Cortex of kidney (tissue), 1 donor: Measurements from ENCODE around the gene CBX6.
"Not testable (repeated sequence)": the region's sequence is repeated elsewhere in the genome, so short reads cannot be mapped to it uniquely, and the experiment has no call there.

ENCODE experiments used
- DNase-seq: peaks from one replicate; lab custom pipeline; 2025; lab: John Stamatoyannopoulos, UW

The CBX6 gene

DNA sequence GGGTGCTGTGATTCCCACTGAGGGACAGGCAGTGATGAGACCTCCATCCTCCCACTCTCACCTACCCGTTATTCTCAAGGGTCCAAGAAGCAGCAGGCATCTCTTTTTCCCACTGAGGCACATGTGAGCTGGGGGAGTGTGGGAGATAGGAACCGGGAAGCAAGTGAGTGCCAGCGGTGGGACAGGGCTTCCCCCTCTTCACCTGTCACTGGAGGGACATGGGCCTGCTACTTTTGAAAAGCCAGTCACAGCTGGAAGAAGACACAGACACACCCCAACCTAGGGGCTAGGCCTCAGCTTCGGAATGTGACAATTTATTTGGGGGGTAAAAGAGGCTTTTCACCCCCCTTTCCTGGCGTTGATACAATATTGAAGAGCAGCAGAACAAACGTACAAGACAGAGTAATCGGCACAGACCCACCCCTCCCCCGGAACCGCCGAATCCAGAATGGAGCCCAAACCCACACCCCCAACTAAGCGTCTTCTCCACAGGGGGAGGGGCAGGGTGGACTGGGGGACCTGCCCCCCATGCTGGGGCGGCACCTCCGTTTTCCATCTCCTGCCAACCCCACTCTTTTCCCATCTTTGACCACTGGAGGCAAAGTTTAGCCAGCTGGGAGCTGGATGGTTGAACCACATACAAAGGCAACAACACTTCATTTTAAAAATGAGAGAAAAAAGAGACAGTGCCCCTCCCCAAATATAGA lies 10.7 kb downstream of the CBX6 start:
- DNase-seq, result no peak

DNA sequence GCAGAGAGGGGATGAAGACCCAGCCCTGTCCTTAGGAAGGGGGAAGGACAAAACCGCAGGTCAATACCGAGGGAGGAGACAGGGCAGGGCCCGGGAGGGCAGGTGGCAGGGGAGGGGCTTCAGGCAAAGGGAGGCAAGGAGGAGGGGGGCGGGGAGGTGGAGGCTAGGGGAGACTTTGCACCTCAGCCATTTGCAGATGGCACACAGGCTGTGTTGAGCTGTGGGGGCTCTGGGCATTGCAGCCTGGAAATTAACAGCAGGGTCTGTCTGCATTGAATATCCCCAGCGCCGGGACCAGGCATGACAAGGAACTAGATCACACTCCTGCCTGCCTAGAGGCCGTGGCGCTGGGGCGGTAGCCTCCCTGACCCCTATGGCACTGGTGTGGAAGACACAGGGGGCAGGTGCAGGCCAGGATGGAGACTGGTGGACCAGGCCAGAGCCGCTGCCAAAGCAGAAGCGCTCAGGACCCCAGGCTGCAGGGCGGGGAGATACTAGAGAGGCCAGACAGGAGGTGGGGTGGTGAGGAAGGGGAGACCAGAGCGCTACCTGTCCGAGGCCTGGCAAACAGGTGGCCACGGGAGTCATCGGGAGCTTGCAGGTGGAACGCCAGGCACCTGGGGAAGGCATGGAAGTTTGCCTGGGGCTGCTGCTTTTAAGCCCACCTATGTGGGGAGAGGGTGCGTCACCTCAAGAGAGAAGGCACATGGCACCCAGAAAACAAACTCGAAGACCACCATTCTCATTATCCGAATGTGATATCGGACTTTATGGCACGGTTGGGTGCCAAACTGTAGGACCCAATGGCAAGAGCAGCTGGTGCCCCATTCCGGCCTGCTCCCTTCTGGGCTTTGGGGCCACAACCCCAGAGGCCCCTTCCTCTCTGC lies 11.5 kb downstream of the CBX6 start:
- no peak for DNase-seq

DNA sequence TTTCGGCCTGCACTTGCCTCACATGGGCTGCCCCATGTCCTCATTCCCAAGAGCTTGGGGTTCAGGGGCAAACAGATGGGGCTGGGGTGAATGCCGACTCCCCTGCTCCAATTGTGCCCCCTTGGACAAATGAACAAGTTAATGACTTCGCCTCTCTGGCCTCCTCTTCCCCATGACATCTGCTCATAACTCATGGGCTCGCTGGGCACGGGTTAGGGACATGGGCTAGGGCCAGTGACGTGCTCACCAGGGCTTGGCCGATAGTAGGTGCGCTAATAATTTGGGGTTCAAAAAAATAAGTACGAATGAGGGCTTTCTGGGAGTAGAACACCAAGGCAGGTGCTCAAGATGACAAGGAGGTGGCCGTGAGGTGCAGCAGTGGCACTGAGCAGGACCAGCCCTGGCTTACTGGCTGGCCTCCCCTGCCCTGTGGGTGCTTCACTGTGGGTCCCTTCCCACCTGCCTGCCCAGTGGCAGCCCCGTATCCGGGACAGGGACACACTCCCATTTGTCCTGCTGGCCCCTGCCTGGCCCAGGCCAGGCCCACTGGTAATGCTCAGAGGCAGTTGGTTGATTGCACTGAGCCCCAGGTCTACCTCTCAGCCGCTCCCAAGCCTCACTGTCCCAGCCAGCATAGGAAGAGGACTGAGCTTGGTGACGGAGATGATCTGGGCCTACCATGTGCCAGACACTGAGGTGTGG lies 12.3 kb downstream of the CBX6 start:
- DNase-seq, result no peak

DNA sequence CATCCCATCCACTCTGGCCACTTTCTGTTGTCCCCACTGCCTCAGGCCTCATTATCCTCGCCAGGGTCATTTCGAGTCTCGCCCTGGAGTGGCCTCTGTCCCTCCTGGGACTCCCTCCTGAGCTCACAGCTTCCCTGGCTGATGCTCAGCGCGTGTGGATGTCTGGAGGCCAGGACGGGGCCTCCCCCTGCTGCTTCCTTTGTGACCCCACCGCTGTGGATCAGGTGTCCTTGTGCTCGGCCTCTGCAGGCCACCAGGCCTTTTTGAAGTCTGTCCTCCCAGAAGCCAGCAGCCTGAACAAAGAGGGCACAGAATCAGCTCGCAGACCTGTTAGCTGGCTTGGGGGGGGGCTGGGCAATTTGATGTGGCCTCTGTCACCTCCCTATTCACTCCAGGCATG lies 13.5 kb downstream of the CBX6 start:
- DNase-seq, result no peak

DNA sequence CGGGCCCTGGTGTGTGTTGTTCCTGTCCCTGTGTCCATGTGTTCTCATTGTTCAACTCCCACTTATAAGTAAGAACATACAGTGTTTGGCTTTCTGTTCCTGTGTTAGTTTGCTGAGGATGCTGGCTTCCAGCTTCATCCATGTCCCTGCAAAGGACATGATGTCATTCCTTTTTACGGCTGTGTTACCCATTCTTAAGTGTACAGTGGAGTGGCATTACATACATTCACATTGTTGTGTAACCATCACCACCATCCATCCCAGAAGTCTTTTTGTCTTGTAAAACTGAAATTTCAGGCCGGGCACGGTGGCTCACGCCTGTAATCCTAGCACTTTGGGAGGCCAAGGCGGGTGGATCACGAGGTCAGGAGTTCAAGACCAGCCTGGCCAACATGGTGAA lies 17.5 kb downstream of the CBX6 start:
- DNase-seq, result not testable (repeated sequence)

DNA sequence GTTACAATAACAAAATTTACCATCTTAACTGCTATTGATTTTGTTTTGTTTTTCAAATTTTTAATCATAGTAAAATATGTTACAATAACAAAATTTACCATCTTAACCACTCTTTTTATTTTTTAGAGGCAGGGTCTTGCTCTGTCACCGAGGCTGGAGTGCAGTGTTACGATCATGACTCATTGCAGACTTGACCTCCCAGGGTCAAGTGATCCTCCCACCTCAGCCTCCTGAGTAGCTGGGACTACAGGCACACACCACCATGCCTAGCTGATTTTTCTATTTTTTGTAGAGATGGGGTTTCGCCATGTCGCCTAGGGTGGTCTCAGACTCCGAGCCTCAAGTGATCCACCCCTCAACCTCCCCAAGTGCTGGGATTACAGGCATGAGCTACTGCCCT lies 18.1 kb downstream of the CBX6 start:
- not testable (repeated sequence) for DNase-seq

DNA sequence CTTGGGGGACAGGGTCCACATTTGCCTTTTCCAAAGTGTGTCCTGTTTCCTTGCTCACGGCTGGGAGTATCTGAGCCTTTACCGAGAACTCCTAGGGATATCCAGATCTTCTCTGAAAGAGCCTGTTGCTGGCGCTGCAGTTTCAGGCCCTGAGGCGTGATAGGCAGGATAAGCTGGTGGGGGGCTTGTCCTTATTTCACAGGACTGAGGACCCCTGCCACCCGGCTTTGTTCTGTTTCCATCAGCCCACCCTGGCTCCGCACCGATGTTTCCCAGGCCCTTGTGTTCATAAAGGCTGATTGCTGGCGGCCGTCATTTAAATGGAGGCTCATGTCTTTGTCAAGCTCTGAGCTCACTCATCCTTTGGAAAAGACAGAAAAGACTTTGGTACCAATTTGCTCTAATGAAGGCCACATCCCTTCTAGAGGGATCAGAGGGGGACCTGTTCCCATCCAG lies 18.8 kb downstream of the CBX6 start:
- no peak for DNase-seq

DNA sequence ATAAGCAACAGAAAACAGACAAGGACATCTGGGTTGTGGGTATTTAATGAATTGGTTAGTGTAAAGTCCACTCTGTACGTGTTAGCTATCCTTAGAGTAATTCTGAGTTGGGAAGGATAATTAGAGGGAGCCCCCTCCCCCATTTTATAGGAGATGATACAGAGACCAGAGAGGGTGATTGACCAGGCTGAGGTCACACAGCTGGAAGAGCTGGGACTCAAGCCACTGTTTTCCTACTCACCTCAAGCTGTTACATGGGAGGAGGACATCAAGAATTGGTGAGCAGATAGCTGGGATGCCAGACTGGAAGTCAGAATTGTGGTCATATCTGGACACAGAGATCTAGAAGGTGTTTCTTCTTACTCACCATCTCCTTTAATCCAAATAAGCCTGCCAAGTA lies 19.5 kb downstream of the CBX6 start:
- no peak for DNase-seq

DNA sequence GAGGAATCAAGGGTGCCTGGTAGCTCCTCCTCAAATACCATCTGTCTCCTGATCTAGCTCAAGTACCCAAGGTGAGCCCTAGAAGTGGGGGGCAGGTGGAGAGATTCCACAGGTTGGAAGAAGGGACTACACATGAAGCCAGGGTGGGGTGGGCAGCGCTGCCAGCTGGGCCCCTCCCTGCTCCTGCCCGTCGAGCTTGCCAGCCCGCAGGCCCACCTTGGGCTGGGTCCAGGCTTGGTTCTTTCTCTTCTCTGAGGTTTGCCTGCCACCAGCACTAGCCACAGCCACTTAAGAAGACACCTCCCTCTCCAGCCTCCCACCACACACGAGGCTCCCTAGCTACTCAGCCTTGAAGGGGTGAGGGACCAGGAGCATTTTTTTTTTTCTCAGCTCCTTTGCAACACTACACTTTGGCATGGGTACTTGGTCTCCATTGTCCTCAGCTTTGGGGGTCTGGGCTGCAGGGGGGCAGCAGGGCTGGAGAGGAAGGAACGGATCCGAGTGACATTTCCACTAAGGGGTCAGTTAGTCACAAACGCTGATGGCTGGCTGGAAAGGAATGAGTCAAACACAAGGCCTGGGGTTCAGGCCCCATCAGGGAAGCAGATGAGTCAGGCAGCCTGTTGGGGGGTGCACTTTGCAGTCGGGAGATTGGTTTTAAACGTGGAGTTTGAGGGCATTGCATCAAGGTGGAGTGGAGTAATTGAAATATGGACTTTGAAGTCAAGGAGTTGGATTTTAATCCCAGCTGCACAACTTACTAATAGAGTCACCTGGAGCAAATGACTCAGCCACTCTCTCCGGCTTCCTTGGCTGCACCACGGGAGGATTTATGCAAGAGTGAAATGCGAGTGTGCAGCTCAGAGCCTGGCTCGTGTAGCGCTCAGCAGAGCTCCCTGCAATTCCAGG lies 20.8 kb downstream of the CBX6 start:
- no peak for DNase-seq

DNA sequence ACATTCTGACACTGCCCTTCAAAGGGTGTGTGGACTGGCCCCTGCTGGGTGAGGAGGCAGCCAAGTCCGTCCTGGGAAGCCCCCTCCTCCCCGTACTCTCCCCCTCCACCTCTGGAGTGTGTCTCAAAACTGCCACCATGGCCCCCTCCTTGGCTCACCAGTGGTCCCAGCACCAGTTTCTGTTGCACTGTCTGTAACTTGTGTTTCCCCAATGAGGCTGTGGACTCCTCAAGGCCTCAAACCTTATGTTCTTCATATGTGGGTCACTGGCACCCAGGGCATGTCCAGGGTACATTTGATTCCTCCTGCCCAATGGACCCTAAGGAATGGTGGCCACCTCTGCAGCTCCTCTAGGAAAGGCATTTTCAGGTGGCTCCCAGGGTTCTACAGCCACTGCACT lies 21.6 kb downstream of the CBX6 start:
- DNase-seq, result no peak

DNA sequence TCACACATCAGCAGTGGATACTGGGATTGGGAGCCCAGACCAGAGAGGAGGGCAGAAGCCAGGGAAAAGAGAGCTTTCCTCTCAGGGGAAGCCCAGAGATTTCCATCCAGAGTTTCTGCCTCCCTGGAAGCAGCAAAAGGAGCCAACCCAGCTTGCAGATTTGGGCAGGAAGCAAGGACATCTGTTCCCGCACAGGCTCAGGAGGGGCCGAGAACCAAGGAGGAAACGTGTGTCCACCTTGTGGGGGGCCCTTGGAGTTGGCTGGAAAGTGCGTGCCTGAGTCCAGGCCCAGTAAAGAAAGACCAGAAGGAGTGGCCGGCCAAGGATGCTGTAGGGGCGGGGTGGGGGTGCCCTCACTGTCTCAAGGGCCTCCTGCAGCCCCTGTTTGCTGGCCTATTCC lies 22.2 kb downstream of the CBX6 start:
- no peak for DNase-seq

DNA sequence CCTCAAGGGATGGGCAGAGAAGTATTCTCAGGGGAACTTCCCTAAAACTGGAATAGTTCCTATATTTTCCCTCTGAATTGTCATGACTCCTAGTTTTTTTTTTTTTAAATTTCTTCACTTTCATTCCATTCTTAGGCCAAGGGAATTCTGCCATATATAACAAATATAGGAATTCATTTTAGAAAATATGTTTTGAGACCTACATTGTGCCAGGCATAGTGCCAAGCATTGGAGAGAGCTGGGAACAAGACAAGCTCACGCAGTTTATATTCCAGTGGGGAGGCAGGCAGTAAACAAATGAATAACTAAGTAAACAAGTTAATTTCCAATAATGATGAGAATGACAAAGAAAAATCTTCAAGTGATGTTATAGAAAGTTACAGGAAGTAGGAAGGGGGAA lies 25.6 kb downstream of the CBX6 start:
- no peak for DNase-seq

DNA sequence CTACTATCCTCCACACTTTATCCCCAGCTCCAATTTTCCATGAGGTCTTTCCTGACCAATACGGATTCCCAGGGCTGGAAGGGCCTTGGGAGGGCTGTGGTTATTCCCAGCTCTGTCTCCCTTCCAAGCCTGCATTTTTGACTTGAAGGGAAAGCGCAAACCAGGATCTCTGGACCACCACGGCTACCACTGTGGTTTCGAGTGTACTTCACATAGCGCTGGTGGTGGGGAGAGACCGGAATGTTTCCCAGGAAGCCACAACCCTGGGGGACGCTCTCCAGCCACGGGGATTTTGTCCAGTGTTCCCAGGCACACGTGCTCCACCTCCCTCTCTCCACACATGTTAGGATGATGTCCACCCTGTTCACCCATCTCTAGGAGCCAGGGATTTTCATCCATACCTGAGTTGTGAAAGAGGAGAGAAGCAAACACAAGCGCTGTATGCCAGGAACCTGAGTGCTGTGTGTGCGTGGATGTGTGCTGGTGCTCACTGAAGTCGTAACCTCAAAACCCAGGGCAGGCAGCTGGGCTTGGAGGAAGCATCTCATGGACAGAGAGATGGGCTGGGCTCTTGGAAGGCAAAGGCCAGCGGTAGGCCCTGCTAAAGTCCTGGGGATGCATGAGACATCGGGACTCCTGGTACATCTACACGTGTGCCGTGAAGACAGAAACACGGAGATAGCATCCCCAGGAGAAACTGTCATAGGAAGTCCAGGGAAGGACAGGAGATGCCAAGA lies 26.8 kb downstream of the CBX6 start:
- DNase-seq, result no peak

DNA sequence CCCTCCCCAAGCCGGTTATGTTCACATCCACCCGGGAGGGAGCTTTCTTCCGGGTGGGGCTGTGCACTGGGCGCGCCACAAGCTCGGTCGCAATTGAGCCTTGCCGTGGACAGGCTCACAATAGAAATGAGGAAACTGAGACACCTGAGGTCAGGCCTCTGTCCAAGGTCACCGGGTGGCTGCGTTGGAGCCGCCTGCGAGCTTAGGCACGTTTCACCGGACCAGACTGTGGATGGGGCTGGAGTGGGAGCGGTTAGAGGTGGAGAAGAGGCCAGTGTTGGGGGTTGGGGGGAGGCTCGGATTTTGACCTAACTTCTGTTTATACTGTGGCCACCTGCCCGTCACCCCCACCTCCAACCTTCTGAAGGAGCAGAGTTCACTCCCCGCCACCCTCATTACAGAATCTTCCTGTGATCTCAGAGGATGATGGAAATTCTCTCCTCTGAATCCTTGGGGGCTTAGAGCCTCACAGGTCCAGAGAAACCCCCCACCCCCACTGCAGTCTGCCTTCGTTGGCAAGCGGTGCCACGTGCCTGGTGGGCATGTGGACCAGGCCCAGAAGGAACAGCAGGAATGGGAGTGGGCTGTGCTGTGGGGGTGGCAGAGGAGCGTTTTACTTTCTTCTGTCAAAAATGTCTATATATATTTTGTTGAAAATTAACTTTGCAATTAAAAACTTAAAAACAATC lies 27.6 kb downstream of the CBX6 start:
- no peak for DNase-seq

DNA sequence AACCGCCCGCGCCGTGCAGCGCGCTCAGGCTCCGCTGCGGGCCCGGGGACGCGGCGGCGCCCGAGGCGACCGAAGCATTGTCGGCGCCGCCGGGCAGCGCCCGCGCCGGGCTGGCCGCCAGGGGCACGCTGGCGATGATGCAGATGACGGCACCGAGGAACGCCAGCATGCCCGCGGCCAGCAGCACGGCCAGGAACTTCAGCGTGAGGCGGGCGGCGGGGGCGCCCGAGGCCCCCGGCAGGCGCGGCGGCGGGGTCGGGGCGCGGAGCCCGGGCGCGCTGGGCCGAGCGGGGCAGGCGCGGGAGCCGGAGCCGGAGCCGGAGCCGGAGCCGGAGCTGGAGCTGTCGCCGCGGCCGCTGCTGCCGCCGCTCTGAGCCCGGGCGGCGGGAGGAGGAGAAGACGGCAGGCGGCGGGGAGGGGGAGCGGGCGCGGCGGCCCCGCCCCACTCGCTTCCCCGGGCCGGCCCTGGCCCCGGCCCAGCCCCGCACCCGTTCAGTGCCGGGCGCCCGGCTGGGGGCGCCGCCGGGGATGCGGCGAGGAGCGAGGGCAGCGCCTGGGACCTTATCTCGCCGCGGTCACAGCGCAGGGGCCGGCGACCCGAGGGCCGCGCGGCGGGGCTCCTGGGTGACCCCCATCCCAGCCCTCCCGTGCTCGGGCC lies 28.2 kb downstream of the CBX6 start, which contains the start of gene NPTXR:
Gene NPTXR, minus strand, starts transcription at position 372 of the 658 bp plus-strand sequence.
- DNase-seq, result no peak

DNA sequence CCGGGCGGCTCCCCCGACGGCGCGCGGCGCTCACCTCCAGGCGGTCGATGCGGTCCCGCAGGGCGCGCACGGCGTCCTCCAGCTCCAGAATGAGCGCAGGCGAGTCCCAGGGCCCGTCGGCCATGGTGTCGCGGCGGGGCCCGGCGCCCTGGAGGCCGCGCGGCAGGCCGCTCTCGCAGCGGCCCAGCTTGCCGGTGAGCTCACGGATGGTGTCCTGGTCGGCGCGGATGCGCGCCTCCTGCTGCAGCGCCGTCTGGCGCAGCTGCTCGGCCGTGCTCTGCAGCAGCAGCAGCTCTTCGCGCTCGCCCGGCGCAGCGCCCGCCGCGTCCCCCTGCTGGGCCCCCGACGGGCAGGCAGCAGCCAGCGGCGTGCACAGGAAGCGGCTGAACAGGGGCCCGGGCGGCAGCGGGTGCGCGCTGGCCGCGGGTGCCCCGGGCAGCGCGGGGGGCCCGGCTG lies 28.8 kb downstream of the CBX6 start:
- no peak for DNase-seq

DNA sequence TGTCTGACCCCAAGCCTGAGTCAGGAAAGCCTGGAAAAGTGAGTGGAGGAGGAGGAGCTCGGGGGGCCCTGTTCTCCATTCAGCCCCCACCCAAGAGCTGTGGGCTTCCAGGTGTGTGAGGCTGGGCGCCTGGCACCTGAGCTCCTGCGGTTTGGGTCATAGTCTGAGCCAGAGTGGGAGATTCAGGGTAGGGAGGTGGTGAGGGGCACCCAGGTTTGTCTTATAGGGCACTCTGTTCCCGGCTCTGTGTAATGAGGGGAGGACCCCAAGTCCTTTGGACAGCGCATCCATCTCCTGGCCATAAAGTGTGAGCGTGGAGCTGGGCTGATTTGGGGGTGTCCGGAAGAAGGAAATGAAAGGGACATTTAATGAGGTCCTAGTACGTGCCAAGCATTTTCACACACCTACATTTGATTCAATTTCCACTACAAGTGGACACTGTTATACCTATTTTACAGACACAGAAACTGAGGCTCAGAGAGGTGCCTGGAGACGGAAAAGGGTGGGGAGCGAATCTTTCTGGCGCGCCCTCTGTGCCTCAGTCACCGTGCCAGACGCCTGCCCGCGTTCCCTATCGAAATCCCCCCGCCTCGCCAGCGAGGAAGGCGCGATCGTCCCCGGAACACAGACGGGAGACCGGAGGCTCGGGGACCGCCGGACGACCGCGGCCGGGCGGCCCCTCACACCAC lies 29.4 kb downstream of the CBX6 start:
- no peak for DNase-seq

DNA sequence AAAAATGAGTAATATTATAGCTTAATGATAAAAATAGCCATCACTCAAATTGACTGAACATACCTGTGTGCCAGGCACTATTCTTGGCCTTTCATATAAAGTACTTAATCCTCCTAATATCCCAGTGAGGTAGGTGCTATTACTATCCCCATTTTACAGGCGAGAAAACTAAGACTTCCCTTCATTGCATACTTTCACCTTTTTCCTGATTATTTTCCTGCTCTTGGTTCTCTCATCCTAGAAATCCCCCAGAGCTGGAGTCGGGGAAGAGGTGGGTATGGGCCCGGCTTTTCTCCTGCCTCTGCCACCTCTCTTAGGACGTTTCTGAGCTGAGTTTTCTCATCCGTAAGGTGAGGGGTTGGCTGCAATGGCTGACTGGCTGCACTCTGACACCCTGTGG lies 30.4 kb downstream of the CBX6 start:
- DNase-seq, result no peak

DNA sequence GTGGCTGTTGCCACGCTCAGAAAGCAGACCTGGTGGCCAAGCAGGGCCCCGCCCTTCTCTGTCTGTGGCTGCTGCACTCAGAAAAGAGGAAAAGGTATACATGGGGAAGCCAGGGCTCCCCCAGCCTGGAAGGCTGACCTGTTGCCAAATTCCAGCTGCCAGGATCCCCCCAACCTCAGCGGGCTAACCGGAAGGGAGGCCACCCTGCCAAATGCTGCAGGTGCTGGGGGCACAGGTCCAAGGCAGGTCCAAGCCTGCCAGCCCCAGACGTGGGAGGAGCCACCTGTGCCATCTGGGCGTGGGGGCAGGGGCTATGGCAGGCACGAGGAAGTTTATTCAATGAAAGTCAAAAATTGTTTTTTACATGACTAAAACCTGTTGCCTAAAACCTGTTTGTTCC lies 30.8 kb downstream of the CBX6 start:
- no peak for DNase-seq
